ENCODE measurements around the gene SPDYC. TPM values are rescaled to one million over a fixed set of nuclear protein-coding genes. Genes with fewer than 3 reads are reported as not detected.
"Not testable (repeated sequence)": the region's sequence is repeated elsewhere in the genome, so short reads cannot be mapped to it uniquely, and the experiment has no call there.

The SPDYC gene
- total RNA-seq, 1 donor from 2014 or later = not detected

- Histone ChIP-seq H3K4me3 (ENCODE audit: insufficient read depth, low read depth, low read length) (no peak overlapping the region), H3K27me3 (ENCODE audit: insufficient read depth, low read length) (peaks cover 2% of the 10 kb centered on the region), H4K20me1 (ENCODE audit: insufficient read depth, low read length) (no peaks in the 10 kb centered on the region), H3K36me3 (ENCODE audit: insufficient read depth, low read length) (no peaks in the 10 kb centered on the region), H3K27ac (ENCODE audit: low read depth, low read length) (no peak overlapping the region), H3K79me2 (ENCODE audit: insufficient read depth, low read length) (no peaks in the 10 kb centered on the region), H3K9ac (ENCODE audit: low read length) (no peak overlapping the region), H3K4me1 (ENCODE audit: insufficient read depth, low read length) (peaks cover 13% of the 10 kb centered on the region), H3K4me2 (ENCODE audit: low read length) (no peak overlapping the region), H3K9me3 (ENCODE audit: insufficient read depth, low read depth, low read length) (no peaks in the 10 kb centered on the region), H2AFZ (ENCODE audit: low read depth, low read length) (no peak overlapping the region)
- Mint-ChIP-seq H3K36me3 (ENCODE audit: low read depth, unreplicated experiment) (no peaks in the 10 kb centered on the region), H3K27ac (ENCODE audit: unreplicated experiment) (no peak overlapping the region), H3K27me3 (ENCODE audit: low read depth, unreplicated experiment) (peaks cover 13% of the 10 kb centered on the region), H3K4me1 (ENCODE audit: low read depth, unreplicated experiment) (peaks cover 14% of the 10 kb centered on the region), H3K4me3 (ENCODE audit: unreplicated experiment) (no peak overlapping the region), H3K9me3 (ENCODE audit: unreplicated experiment) (no peaks in the 10 kb centered on the region)
- DNase-seq (ENCODE audit: low read depth) (no peak), FAIRE-seq (no peak)
- TF ChIP-seq EZH2 (IDR thresholded peaks at IDR 0.05; ENCODE audit: insufficient read depth, low read length) (no peak), CTCF (IDR thresholded peaks at IDR 0.05; ENCODE audit: insufficient read depth, low read depth, low read length) (no peak)
Measured at GRCh38 chr11:65147352-65148075, 22.5 kb upstream of the SPDYC start.

GRCh38 chr11:65148657-65149056 is 21.4 kb upstream of the SPDYC start:
- Histone ChIP-seq H3K4me2 (ENCODE audit: low read length) (no peak overlapping the region), H3K79me2 (ENCODE audit: insufficient read depth, low read length) (no peaks in the 10 kb centered on the region), H3K27ac (ENCODE audit: low read depth, low read length) (no peak overlapping the region), H3K4me1 (ENCODE audit: insufficient read depth, low read length) (peaks cover 16% of the 10 kb centered on the region), H4K20me1 (ENCODE audit: insufficient read depth, low read length) (no peaks in the 10 kb centered on the region), H2AFZ (ENCODE audit: low read depth, low read length) (no peak overlapping the region), H3K4me3 (ENCODE audit: insufficient read depth, low read depth, low read length) (no peak overlapping the region), H3K36me3 (ENCODE audit: insufficient read depth, low read length) (no peaks in the 10 kb centered on the region), H3K9ac (ENCODE audit: low read length) (no peak overlapping the region), H3K9me3 (ENCODE audit: insufficient read depth, low read depth, low read length) (no peaks in the 10 kb centered on the region), H3K27me3 (ENCODE audit: insufficient read depth, low read length) (peaks cover 2% of the 10 kb centered on the region)
- Mint-ChIP-seq H3K27me3 (ENCODE audit: low read depth, unreplicated experiment) (peaks cover 13% of the 10 kb centered on the region), H3K4me3 (ENCODE audit: unreplicated experiment) (no peak overlapping the region), H3K36me3 (ENCODE audit: low read depth, unreplicated experiment) (no peaks in the 10 kb centered on the region), H3K27ac (ENCODE audit: unreplicated experiment) (no peak overlapping the region), H3K4me1 (ENCODE audit: low read depth, unreplicated experiment) (peaks cover 14% of the 10 kb centered on the region), H3K9me3 (ENCODE audit: unreplicated experiment) (no peaks in the 10 kb centered on the region)
- TF ChIP-seq CTCF (IDR thresholded peaks at IDR 0.05; ENCODE audit: insufficient read depth, low read depth, low read length) (no peak), EZH2 (IDR thresholded peaks at IDR 0.05; ENCODE audit: insufficient read depth, low read length) (no peak)
- FAIRE-seq (no peak), DNase-seq (ENCODE audit: low read depth) (no peak)

GRCh38 chr11:65150131-65150508 is 19.9 kb upstream of the SPDYC start:
- Histone ChIP-seq H3K4me2 (ENCODE audit: low read length) (peak overlapping the region; percentile 79), H3K9ac (ENCODE audit: low read length) (peak overlapping the region; percentile 42), H3K4me1 (ENCODE audit: insufficient read depth, low read length) (peaks cover 16% of the 10 kb centered on the region)
- H3K9me3 ChIP-seq (ENCODE audit: insufficient read depth, low read depth, low read length); H3K36me3 ChIP-seq (ENCODE audit: insufficient read depth, low read length); H3K27me3 ChIP-seq (ENCODE audit: insufficient read depth, low read length); DNase-seq (ENCODE audit: low read depth); H3K4me3 Mint-ChIP-seq (ENCODE audit: unreplicated experiment); FAIRE-seq; H3K4me3 ChIP-seq (ENCODE audit: insufficient read depth, low read depth, low read length); H3K9me3 Mint-ChIP-seq (ENCODE audit: unreplicated experiment); H3K27ac ChIP-seq (ENCODE audit: low read depth, low read length); H3K27me3 Mint-ChIP-seq (ENCODE audit: low read depth, unreplicated experiment); H3K36me3 Mint-ChIP-seq (ENCODE audit: low read depth, unreplicated experiment); H3K79me2 ChIP-seq (ENCODE audit: insufficient read depth, low read length); H2AFZ ChIP-seq (ENCODE audit: low read depth, low read length); H4K20me1 ChIP-seq (ENCODE audit: insufficient read depth, low read length): not testable (repeated sequence)
- Mint-ChIP-seq H3K27ac (ENCODE audit: unreplicated experiment) (peak overlapping the region; percentile 28), H3K4me1 (ENCODE audit: low read depth, unreplicated experiment) (peaks cover 14% of the 10 kb centered on the region)

All from astrocyte (in vitro differentiated cells and primary cell).